K562 (cell line): Measurements from ENCODE around the gene OR5D16. TPM values are rescaled to one million over a fixed set of nuclear protein-coding genes. Genes with fewer than 3 reads are reported as not detected.

Source experiments
- polyA plus RNA-seq, 8 experiments: library from polyadenylated mRNA; depleted of rRNA in 4 of 8; stranded (reverse) in 5 of 8; unstranded in 3 of 8; fragments of >200 nt; fragmentation: Nextera tagmentation in 2 of 8; fragmentation: Illumina TruSeq in 1 of 8; extraction: Ambion mirVana in 2 of 8; extraction: Trizol in 1 of 8; gene quantifications; 2 replicates each; pipeline versions ENCODE4 v1.2.1 to v1.2.3, GENCODE V29; 2011 to 2014; ENCODE audit warnings: inconsistent platforms in 1 of 8, missing spikeins in 1 of 8
- total RNA-seq, 7 experiments: library from RNA; depleted of rRNA in 6 of 7; stranded (reverse); fragments of >200 nt in 6 of 7; fragmentation: Illumina TruSeq in 2 of 7; extraction: Trizol in 2 of 7; gene quantifications; 2 replicates each; pipeline versions ENCODE4 v1.2.1 to v1.2.3, GENCODE V29; 2011 to 2021; ENCODE audit warnings: low replicate concordance in 1 of 7
- TF ChIP-seq, protein P1 (sequence below), 2 experiments: IDR thresholded peaks in 1 of 2; conservative IDR thresholded peaks in 1 of 2; 2 replicates each; pipeline ENCODE4 v1.6.1; 2016; ENCODE audit warnings: low read depth in 2 of 2, mild to moderate bottlenecking in 1 of 2, missing compliant biosample characterization in 1 of 2, missing genetic modification characterization in 1 of 2, moderate library complexity in 1 of 2
- TF ChIP-seq, protein P2 (sequence below): fragments of 200-800 bp; sonication (Bioruptor generic); IDR thresholded peaks from 2 replicates; pipeline ENCODE4 v1.6.1; 2016; ENCODE audit warnings: missing genetic modification characterization, missing compliant biosample characterization

OR5D16 gene
- total and polyA plus RNA-seq, 9 of the 15 experiments (the other 6 are each of a cell fraction or from before 2014, with no cell fraction given), result not detected

DNA sequence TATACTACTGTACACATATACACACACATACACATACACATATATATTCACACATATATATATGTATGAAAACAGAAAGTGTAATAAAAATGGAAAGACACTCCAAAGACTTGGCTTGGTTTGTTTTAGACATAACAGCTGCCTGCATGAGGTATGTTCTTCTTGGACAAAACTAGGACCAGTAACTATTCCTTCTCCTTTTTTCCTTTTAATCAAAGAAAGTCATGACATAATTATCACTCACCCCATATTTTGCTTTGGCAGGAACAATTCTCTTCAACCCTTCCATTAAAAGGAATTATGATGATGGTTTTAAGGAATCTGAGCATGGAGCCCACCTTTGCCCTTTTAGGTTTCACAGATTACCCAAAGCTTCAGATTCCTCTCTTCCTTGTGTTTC, 43.3 kb upstream of the OR5D16 start, which contains the start of gene OR5D14 (continued):
- TF ChIP-seq, protein P1, sequence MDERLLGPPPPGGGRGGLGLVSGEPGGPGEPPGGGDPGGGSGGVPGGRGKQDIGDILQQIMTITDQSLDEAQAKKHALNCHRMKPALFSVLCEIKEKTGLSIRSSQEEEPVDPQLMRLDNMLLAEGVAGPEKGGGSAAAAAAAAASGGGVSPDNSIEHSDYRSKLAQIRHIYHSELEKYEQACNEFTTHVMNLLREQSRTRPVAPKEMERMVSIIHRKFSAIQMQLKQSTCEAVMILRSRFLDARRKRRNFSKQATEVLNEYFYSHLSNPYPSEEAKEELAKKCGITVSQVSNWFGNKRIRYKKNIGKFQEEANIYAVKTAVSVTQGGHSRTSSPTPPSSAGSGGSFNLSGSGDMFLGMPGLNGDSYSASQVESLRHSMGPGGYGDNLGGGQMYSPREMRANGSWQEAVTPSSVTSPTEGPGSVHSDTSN (CRISPR knock-in tag; IDR thresholded peaks at IDR 0.05; ENCODE audit: low read depth), result no peak
- TF ChIP-seq, protein P1 (tag; conservative IDR thresholded peaks at IDR 0.05; ENCODE audit: low read depth), result no peak
- TF ChIP-seq, protein P2, sequence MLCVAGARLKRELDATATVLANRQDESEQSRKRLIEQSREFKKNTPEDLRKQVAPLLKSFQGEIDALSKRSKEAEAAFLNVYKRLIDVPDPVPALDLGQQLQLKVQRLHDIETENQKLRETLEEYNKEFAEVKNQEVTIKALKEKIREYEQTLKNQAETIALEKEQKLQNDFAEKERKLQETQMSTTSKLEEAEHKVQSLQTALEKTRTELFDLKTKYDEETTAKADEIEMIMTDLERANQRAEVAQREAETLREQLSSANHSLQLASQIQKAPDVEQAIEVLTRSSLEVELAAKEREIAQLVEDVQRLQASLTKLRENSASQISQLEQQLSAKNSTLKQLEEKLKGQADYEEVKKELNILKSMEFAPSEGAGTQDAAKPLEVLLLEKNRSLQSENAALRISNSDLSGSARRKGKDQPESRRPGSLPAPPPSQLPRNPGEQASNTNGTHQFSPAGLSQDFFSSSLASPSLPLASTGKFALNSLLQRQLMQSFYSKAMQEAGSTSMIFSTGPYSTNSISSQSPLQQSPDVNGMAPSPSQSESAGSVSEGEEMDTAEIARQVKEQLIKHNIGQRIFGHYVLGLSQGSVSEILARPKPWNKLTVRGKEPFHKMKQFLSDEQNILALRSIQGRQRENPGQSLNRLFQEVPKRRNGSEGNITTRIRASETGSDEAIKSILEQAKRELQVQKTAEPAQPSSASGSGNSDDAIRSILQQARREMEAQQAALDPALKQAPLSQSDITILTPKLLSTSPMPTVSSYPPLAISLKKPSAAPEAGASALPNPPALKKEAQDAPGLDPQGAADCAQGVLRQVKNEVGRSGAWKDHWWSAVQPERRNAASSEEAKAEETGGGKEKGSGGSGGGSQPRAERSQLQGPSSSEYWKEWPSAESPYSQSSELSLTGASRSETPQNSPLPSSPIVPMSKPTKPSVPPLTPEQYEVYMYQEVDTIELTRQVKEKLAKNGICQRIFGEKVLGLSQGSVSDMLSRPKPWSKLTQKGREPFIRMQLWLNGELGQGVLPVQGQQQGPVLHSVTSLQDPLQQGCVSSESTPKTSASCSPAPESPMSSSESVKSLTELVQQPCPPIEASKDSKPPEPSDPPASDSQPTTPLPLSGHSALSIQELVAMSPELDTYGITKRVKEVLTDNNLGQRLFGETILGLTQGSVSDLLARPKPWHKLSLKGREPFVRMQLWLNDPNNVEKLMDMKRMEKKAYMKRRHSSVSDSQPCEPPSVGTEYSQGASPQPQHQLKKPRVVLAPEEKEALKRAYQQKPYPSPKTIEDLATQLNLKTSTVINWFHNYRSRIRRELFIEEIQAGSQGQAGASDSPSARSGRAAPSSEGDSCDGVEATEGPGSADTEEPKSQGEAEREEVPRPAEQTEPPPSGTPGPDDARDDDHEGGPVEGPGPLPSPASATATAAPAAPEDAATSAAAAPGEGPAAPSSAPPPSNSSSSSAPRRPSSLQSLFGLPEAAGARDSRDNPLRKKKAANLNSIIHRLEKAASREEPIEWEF (CRISPR knock-in tag), result no peak
